Measurements from ENCODE around the gene C11orf97.
"Not testable (repeated sequence)": the region's sequence is repeated elsewhere in the genome, so short reads cannot be mapped to it uniquely, and the experiment has no call there.

The C11orf97 gene

DNA sequence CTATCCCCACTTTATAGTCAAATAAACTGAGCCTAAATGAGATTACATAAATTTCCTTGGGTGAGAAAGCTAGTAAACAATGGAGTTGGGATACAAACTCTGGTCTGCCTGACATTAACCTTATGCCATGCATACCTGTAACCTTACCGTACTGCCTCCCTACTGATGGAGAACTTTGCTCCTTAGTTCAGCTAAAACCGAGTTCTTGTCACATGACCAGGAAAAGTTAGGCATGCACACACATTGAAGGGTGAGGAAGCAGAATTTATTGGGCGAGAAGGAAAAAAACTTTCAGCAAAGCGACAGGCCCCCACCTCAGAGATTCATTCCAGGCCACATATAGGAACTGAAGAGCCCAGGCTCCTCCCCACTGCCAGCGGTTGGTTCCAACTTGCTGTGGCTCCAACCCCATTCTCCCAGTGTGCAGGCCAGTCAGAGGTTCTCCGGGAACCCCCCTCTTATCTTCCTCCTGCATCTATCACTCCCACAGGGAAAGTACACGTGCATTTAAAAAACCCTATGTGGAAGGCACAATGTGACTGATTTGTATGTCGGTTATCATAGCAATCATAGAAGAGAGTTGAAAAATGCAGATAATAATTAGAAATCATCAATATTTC, 51.7 kb downstream of the C11orf97 start:
- H3K4me3 ChIP-seq (ENCODE audit: low read depth, low read length) = no peak overlapping the region
- no peak for DNase-seq (ENCODE audit: low read depth)
- TF ChIP-seq, protein P1, sequence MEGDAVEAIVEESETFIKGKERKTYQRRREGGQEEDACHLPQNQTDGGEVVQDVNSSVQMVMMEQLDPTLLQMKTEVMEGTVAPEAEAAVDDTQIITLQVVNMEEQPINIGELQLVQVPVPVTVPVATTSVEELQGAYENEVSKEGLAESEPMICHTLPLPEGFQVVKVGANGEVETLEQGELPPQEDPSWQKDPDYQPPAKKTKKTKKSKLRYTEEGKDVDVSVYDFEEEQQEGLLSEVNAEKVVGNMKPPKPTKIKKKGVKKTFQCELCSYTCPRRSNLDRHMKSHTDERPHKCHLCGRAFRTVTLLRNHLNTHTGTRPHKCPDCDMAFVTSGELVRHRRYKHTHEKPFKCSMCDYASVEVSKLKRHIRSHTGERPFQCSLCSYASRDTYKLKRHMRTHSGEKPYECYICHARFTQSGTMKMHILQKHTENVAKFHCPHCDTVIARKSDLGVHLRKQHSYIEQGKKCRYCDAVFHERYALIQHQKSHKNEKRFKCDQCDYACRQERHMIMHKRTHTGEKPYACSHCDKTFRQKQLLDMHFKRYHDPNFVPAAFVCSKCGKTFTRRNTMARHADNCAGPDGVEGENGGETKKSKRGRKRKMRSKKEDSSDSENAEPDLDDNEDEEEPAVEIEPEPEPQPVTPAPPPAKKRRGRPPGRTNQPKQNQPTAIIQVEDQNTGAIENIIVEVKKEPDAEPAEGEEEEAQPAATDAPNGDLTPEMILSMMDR (IDR thresholded peaks at IDR 0.05; ENCODE audit: insufficient read depth, low read depth, low read length, missing control alignments) = no peak

DNA sequence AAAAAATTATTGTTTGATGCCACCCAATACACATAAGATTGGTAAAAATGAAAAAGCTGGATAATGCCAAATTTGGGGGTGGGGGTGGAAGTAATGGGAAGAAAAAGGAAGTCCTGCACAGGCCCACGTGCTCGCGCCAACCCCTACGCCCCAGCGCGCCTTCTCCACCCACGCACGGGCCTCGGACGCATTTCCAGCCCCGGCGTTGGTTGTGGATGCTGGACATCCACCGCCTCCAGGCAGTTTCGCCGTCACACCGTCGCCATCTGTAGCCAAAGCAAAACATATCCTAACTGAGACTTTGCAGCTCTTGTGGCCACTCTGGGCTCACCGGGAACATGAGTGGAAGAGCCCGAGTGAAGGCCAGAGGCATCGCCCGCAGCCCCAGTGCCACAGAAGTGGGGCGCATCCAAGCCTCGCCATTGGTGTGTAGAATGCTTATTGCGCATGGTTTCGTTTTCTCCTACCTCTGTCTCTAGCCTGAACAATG, 55.0 kb downstream of the C11orf97 start, which contains the start of gene PIWIL4:
PIWIL4 (plus strand) TSS at position 188 of the 490 bp plus-strand sequence; CDS start at position 339, 151 bp downstream.
- TF ChIP-seq, protein P1 (IDR thresholded peaks at IDR 0.05; ENCODE audit: insufficient read depth, low read depth, low read length, missing control alignments) = no peak
- H3K4me3 ChIP-seq (ENCODE audit: low read depth, low read length) = no peak within 1 kb of the TSS
- DNase-seq (ENCODE audit: low read depth) = no peak

DNA sequence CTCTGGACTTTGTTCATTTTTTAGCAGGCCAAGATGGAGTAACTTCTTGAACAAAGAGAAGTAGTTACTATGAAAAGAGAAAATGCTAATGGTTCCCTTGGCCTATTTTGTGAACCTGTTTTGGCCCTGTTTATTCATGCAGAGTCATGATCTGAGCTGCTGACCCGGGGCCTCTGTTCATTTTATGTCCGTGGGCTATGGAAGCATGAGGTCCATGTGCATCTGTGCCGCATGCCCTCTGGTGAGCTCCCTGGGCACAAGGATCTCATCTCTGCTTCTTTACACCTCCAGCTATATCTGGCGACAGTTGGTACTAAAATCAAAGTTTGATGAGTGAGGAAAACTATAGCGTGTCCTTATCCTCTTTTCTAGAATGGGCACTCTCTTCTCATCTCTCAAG, 55.9 kb downstream of the C11orf97 start:
- H3K4me3 ChIP-seq (ENCODE audit: low read depth, low read length) = no peak overlapping the region
- DNase-seq (ENCODE audit: low read depth) = no peak
- TF ChIP-seq, protein P1 (IDR thresholded peaks at IDR 0.05; ENCODE audit: insufficient read depth, low read depth, low read length, missing control alignments) = no peak

DNA sequence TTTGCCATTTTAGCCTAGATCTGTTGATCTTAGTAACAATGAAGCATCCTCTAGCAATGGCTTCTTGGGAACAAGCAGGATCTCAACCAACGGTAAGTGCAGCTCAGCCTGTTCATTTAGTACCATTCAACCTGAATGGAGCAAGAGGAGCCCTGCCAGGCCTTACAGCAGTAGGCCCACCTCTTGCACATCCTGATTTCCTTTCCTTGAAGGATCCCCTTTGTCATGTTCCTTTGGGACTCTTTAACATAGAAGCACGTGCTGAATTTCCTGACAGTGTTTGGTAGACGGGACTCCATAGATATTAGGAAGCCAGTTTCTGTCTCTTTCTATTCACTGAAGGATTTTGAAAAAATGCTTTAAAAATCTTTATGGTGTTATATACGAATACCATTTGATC, 56.5 kb downstream of the C11orf97 start:
- DNase-seq (ENCODE audit: low read depth) = no peak
- no peak overlapping the region for H3K4me3 ChIP-seq (ENCODE audit: low read depth, low read length)
- TF ChIP-seq, protein P1 (IDR thresholded peaks at IDR 0.05; ENCODE audit: insufficient read depth, low read depth, low read length, missing control alignments) = no peak

DNA sequence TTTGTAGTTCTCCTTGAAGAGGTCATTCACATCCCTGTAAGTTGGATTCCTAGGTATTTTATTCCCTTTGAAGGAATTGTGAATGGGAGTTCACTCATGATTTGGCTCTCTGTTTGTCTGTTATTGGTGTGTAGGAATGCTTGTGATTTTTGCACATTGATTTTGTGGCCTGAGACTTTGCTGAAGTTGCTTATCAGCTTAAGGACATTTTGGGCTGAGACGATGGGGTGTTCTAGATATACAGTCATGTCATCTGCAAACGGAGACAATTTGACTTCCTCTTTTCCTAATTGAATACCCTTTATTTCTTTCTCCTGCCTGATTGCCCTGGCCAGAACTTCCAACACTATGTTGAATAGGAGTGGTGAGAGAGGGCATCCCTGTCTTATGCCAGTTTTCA, 60.7 kb downstream of the C11orf97 start:
- DNase-seq (ENCODE audit: low read depth); H3K4me3 ChIP-seq (ENCODE audit: low read depth, low read length): not testable (repeated sequence)

DNA sequence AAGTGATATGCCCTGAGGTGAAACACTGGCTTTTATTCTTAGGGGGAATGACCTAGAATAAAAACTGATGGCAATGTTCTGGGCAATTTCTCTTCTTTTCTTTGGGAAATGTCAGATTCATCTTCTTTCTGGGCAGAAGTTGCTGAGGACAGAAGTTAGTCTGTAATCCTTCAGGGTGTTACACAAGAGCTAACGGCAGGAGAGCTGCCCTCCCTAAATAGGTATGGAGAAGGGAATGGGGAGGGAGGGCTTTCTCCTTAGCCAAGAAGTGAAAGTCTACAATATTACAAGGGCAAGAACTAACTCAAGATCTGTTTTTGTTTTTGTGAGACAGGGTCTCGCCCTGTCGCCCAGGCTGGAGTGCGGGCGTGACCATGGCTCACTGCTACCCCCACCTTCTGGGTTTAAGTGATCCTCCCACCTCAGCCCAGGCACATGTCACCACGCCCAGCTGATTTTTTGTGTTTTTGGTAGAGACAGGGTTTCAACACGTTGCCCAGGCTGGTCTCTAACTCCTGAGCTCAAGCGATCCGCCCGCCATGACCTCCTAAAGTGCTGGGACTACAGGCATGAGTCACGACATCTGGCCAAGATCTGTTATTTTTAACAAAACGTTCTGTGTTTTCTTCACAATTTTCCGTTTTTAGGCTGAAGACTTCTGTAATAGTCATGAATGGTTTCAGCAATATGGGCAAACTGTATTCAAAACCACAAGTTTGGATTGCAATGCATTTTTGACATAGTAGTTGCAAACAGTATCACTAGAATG, 62.1 kb downstream of the C11orf97 start:
- H3K4me3 ChIP-seq (ENCODE audit: low read depth, low read length) = no peak overlapping the region
- DNase-seq (ENCODE audit: low read depth) = no peak
- TF ChIP-seq, protein P1 (IDR thresholded peaks at IDR 0.05; ENCODE audit: insufficient read depth, low read depth, low read length, missing control alignments) = no peak

DNA sequence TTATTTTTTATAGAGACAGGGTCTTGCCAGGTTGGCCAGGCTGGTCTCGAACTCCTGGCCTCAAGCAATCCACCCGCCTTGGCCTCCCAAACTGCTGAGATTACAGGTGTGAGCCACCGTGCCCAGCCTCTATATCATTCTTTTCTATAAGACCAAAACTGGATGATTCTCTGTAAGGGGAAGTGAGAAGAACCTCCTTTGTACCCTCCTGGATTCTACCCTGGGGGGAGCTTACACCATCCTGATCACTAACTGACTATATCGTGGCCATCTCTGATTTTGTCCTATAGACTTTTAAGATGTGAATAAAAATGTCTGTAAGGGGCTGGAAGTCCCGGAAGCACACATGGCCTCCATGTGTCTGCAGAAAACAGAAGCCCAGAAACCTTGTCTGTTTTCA, 64.0 kb downstream of the C11orf97 start:
- no peak for DNase-seq (ENCODE audit: low read depth)
- TF ChIP-seq, protein P1 (IDR thresholded peaks at IDR 0.05; ENCODE audit: insufficient read depth, low read depth, low read length, missing control alignments) = no peak
- no peak overlapping the region for H3K4me3 ChIP-seq (ENCODE audit: low read depth, low read length)

Data from GM12865 (cell line).